HG03469 (cell line): ENCODE results near the gene COMMD7.
"Not testable (repeated sequence)": the region's sequence is repeated elsewhere in the genome, so short reads cannot be mapped to it uniquely, and the experiment has no call there.

Experiments used
- ATAC-seq: cut with Tn5 transposase; IDR thresholded peaks from one replicate; pipeline ENCODE4 v1.9.1; 2021; ENCODE audit warnings: mild to moderate bottlenecking, moderate library complexity, moderate number of reproducible peaks; ENCODE audit not compliant: unreplicated experiment

Gene COMMD7

GRCh38 chr20:32737371-32738223 lies 5.7 kb downstream of the COMMD7 start:
- no peak for ATAC-seq

- ATAC-seq: no peak
These were observed 11.4 kb downstream of the COMMD7 start for GRCh38 chr20:32731882-32732266.

DNA sequence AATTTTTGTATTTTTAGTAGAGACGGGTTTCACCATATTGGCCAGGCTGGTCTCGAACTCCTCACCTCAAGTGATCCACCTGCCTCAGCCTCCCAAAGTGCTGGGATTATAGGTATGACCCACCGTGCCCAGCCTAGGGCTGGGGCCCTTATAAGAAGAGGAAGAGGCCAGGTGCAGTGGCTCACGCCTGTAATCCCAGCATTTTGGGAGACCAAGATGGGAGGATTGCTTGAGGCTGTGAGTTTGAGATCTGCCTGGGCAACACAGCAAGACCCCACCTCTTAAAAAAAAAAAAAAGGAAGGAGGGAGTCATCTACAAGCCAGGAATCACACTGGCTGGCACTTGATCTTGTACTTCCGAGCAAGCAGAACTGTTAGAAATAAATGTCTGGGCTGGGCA lies 13.9 kb downstream of the COMMD7 start:
- ATAC-seq: not testable (repeated sequence)

DNA sequence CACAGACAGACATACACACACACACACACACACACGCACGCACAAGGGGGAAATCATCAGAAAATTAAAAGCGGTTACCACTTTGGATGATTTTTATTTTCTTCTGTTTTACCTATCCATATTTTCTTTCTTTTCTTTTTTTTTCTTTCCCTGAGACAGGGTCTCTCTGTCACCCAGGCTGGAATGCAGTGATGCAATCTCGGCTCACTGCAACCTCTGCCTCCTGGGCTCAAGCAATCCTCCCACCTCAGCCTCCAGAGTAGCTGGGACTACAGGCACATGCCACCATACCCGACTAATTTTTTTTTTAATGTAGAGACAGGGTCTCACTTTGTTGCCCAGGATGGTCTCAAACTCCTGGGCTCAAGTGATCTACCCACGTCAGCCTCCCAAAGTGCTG lies 14.8 kb downstream of the COMMD7 start:
- not testable (repeated sequence) for ATAC-seq

GRCh38 chr20:32727683-32728082 lies 15.6 kb downstream of the COMMD7 start:
- ATAC-seq: no peak

DNA sequence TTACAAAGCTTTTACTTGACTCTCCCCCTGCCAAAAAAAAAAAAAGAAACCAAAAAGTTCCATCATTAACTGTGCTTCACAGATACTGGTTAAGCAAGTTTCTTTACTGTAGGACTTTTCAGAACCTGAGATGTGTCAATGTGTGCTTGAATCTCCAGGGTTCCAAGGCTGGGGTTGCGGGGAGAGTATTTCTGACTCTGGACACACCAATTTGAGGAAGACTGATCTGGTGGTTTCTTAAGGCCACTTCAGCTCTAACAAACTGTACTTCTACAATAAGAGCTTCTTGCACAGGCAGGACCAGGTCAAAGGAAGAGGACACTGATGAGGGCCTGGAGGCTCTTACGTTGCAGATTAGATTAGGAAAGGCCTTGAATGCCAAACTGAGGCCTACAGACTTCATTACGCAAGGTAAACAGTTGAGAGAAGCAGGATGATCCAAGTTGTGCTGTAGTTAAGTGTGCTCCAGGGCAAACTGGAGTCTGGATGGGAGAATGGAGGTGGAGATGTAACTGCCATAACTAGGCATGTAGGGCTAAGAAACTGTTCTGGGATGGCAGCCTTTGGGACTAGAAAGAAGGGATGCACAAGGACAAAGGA lies 24.4 kb downstream of the COMMD7 start:
- ATAC-seq: no peak

- no peak for ATAC-seq
These were observed 31.9 kb downstream of the COMMD7 start for GRCh38 chr20:32711346-32711745.

DNA sequence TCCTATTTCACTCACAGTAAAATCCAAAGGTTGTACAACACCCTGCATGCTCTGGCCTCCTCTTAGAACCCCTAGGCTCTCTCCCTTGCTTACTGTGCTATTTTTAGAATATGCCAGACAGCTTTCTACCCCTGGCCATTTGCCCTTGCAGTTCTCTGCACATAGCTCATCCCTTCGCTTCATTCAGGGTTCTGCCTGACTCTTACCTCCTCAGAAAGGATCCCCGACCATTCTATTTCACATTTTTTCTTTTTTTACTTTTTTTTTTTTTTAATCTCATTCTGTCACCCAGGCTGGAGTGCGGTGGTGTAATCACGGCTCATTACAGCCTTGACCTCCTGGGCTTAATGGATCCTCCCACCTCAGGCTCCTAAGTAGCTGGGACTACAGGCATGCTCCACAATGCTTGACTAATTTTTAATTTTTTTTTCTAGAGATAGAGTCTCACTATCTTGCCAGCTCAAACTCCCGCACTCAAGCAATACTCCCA lies 33.6 kb downstream of the COMMD7 start:
- no peak for ATAC-seq

GRCh38 chr20:32709029-32709631 lies 34.1 kb downstream of the COMMD7 start:
- not testable (repeated sequence) for ATAC-seq

- ATAC-seq: no peak
These were observed 35.3 kb downstream of the COMMD7 start for GRCh38 chr20:32707691-32708581.

DNA sequence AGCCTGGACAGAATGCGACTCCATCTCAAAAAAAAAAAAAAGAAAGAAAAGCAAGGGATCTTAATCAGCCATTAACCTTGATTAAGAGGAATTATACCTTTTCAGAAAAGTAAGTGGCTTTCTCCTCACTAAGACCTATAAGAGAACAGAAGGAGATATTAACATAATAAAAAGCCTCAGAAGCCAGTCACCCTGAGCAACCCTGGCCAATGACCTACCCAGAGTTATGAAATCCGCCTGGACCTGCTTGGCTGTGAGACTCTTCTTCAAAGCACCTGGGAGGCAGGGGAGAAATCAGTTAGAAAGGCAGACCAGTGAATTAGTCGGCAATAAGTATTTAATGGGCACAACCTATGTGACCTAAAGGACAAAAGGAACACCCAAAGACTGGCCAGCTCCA lies 36.8 kb downstream of the COMMD7 start:
- no peak for ATAC-seq

DNA sequence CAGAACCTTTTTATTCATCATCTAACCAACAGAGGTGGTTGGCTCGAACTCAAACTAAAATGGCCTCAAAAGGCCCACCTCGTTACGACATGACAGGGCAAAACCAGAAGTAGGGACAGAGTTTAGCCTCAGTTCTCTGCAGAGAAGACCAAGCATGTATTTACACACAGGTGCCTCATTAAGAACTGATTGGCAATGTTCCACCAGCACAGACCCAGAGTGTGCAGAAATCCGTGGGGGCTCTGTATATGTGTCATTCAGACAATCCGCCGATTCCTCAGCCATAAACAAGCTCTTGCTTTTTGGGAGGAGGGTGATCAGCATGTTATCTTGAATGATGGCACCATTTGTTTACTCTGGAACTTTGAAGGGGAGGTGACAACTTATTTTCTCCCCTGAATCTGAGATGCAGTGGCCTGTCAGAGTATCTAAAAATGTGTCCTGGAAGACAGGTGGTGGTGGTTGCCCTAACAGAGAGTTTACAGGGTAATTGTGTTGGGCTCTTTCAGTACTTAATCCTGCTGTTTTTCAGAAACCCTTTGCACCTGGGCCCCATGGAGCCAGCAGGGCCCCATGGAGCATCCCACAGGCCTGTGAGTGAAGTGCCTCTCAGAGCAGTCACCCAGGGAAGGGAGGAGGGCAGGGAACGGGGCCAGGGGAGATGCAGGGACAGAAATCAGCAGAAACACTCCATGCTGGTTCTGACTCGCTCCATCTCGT lies 40.4 kb downstream of the COMMD7 start:
- ATAC-seq: no peak

DNA sequence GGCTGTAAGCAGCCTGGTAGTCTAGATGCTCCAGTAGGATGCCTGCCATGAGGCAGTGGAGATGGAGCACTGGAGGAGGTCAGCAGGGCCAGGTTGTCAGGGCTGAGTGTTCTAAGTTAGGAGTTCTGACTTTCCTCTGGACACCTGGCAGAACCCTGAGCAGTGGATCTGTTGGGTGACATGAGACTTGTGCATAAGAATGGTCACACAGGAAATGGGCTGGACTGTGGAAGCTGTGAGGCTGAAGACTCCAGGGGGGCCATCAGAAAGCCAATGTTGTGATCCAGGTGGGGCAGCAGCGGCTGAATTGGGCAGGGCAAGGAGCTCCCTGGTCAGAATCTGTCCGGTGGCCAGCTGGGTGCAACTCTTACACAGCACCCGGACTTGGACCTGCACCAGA lies 45.7 kb downstream of the COMMD7 start:
- no peak for ATAC-seq

DNA sequence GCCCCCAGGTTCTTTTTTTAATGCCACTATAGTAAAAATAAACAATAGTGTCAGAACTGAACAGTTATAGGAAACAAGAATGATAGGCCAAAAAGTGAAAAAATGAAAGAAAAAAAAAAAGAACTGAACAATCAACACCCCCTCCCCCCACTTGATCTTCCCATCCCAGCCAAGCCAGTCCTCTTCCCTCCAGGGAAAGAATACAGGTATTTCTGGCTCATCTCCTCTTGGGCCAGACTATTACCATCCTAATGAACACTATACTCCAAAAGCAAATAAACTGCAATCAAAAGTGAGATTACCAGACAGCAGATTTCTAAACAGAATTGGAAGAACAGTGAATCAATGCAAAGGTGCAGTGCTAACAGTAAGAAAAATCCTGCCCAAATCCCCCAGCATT lies 48.2 kb downstream of the COMMD7 start:
- no peak for ATAC-seq

DNA sequence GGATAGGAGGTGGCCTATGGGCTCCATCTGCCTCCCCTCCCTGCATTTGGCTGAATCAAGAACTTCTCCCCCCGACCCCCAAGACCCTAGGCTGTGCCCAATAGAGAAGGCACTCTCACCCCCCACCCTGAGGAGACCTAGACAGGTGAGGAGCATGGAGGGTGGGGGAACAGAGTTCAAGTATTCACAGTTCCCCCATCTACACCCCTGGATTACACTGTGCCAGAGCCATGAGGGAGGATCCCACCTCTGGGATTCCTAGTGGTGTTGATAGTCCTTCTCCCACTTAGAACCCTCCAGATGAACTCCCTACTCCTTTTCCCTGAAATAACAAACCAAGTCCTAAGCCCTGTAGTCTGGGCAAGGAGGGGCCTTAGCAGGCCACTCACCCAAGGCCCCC lies 54.3 kb downstream of the COMMD7 start:
- not testable (repeated sequence) for ATAC-seq

DNA sequence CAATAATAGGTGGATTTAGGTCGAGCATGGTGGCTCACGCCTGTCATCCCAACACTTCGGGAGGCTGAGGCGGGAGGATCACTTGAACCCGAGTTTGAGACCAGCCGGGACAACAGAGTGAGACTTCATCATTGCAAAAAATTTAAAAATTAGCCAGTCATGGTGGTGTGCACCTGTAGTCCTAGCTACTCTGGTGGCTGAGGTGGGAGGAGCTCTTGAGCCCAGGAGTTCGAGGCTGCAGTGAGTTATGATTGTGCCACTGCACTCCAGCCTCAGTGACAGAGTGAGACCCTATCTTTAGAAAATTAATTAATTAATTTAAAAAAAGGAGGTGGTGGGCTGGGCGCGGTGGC lies 56.1 kb downstream of the COMMD7 start:
- ATAC-seq: no peak

GRCh38 chr20:32686530-32687179 lies 56.6 kb downstream of the COMMD7 start:
- no peak for ATAC-seq

DNA sequence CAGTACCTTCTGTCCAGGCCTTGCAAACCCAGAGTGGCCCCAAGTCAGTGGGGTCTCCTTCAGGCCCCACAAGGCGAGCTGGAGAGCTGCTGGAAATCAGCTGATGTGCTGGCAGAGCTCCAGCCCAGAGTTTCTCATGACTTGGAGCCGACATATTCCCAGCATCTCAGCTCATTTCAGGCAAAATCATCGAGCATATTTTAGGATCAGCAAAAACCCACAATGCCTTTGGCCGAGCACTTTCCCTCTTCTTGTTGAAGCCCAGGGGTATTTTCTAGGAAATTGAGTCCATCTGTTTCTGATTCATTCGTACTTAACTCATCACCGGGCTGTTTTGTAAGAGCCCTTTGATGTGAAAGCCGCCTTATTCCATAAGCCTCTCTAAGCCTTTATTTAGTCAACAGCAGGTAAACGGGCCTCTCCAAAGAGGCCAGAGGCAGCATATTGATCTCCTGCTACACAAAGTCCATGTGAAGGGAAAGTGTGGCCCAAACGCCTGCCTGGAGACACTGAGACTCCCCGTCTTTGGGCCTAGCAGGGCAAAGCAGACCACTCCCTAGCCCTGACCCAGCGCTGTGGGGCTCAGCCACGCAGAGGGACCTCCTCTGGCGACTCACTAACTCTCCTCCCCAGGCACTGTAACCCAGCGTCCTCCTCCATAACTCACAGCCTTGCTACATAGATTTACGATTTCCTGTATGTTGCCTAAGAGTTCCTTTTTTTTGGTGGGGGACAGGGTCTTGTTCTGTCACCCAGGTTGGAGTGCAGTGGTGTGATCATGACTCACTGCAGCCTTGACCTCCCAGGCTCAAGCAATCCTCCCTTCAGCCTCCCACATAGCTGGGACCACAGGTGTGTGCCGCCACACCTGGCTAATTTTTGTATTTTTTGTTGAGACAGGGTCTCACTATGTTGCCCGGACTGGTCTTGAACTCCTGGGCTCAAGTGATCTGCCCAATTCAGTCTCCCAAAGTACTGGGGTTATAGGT lies 57.4 kb downstream of the COMMD7 start:
- no peak for ATAC-seq
